Stimulated activated CD4-positive, alpha-beta T cell treated with anti-CD3 and anti-CD28 coated beads, TNF-alpha, amount 100 ng/mL, for 48 hours (primary cell): Measurements from ENCODE around the gene GPR27.

Experiments used
- DNase-seq, 3 donors: peaks; one replicate each; pipeline ENCODE4 v3.0.0-alpha.2; 2020; ENCODE audit warnings: low read depth in 3 of 3

Gene GPR27

DNA sequence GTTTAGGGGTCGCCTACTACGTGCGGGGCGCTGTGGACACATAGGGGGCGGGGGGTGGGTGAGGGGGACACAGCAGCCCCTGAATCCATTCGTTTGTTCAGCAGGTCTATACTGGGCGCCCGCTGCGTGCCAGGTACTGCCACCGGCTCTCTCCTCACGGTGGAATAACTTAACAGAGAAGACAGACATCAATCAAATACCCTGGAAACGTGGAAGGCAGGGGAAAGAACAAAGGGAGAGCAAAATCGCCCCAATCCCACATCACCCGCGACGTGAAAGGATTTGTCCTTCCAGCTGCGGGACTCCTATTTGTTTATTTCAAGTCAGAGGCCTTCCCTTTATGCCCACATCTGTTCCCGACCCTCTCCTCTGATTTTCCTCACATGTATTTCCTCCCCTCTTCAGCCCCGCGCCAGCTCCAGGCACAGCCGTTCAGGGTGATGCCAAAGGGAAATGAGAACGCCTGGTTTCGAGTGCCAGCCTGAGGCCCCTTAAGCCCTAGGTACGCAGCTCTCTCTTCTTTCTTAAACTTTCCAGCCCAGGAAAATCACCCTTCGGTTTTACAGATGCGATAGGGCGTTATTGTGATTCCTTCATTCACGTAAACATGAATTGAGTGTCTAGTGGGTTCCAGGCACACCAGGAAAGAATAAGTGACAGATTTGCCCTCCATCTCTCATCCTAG is 32.0 kb downstream of the GPR27 start:
- no peak for DNase-seq

DNA sequence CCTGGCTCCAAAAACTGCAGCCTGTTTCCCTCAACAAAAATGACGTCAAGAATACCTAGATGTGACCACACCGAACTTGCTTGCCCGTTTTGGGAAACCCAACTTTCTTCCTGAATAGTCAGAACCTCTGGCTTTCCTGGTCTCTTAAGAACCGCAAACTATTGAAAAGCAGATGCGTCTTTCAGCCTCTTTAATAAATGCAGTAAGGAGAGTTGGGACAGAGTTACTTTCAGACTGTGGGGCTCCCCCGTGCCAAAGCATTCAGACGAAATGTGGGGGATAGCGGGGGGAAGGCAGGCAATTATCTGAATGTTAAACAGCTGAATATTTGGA is 32.5 kb downstream of the GPR27 start:
- no peak for DNase-seq

DNA sequence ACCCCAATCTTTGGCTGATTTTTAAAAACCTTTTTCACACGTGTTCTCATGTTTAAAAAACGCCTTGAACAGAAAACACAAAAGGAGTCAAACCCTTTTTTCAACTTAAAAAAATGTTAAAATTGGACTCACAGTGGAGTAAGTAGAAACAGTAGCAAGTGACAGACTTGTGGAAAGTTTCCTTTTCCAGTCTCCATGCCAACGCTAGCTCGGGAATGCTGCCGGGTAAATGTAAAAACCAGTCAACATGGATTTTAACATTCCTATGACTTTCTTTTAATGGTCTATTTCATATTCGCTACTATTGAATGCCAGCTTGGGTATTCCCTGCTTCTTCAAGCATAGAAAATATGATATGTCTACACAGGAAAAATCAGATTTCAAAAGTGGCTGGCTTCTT is 32.9 kb downstream of the GPR27 start:
- DNase-seq, result no peak

DNA sequence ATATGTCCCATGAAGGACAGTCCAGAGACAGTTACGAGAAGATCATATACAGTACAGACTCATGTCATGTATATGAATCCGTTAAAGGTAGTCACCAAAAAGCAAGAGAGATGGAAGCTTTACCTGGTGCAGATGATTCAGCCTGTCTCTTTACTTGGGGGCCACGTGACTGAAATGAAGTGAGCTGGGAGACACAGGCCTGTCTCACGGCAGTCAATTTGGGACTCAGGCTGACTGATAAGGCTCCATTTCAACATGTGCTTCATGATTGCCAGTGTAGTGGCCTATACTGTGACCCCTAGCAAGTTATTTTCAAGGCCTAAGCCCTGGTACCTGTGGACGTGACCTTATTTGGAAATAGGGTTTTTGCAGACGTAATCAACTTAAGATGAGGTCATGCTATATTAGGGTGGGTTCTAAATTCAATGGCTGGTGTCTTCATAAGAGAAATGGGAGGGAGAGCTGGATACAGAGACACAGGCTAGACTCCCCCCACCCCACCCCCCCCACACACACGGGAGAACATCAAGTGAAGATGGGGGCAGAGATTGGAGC is 34.3 kb downstream of the GPR27 start:
- DNase-seq, result no peak

DNA sequence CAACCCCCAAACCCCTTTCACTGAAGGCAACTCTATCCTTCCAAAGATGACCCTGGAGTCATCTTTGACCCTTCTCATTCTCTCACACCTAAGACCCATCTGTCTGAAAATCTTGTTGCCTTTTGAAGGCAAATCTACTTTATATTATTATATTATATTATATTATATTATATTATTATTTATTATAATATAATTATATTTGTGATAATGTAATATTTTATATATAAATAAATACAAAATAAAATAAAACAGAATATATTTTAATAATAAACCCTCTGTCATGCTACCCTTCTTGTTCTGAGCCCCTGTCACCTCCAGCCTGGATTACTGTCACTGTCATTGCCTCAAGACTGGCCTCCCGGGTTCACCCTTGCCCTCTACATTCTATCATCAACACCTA is 36.3 kb downstream of the GPR27 start:
- DNase-seq, result no peak

DNA sequence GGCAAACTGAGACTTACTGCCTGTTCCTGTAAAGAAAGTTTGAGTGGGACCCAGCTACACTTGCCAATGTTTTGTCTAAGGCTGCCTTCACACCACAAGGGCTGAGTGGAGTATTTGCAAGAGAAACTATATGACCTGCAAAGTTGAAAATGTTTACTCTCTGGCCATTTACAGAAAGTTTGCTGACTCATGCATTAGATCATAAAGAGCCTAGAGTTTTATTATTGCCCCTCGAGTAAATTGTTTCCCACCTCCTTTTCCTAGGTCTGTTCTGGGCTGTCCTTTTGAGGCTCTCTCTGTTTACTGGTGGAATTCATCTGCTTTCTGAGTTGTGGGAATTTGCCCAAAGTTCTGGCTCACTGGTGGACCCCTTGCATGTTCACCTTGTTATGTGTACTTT is 38.0 kb downstream of the GPR27 start:
- DNase-seq, result no peak

DNA sequence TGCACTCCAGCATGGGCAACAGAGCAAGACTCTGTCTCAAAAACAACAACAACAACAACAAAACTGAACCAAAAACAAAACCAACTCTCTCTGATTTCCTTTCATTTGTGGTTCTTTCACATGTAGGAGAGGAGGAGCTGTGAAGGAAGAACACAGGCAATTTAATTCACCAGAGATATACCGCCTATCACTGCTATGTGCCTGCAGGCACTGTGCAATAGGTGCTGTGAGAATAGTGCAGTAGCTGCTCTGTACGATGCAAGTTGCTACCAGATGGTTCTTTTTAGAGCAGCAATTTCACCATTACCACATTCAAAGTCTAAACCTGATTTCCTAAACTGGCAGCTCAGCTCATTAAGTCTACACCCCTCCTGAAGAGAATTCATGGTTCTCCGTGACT is 42.6 kb downstream of the GPR27 start:
- no peak for DNase-seq

DNA sequence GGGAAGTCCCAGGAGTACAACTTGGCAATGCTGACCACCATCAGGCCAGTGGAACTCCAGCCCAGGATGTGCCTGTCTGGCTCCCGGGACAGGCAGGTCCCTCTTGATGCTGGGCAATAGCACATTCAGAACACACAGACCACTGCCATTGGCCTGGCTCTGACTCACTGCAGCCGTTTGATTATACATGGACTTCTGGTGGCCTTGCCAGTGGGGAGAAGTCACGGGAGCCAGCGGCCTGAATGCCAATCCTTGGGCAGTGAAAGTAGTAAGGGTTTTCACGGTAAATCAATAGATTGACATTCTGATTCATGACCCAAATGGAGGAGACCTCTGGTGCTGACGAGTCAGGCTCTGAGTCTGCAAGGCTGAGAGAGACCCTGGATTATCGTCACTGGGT is 43.8 kb downstream of the GPR27 start:
- DNase-seq, result no peak

DNA sequence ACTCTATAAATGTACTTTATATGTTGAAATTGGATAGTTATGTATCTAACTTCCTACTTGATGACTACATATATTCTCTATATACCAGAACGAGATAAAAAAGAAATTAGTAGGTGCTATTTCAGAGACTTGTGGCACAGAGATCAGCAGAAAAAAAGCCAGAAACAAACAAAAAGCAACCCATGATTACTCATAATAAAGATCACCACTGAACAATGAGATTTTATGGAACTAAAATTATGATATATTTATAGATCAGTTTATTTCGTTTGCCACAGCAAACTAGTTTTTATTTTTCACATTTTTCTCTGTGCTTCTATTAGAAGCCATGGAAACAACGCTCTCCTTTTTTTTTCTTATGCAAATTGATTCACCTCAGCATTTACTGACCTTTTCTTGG is 46.4 kb downstream of the GPR27 start:
- no peak for DNase-seq

DNA sequence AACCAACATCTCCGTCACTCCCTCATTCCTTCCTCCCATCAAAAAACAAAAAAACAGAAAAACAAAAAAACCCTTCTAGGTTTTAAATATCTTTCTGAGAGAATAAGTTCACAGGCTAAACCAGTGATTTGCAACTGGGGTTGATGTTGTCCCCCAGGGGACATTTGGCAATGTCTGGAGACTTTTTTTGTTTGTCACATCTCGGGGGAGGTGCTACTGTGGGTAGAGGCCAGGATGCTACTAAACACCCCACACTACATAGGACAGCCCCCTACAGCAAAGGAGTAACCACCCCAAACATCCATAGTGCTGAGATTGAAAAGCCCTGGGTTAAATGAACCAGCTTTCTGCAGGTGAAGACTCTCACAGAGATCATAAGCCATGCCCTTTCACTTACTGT is 48.3 kb downstream of the GPR27 start:
- no peak for DNase-seq

DNA sequence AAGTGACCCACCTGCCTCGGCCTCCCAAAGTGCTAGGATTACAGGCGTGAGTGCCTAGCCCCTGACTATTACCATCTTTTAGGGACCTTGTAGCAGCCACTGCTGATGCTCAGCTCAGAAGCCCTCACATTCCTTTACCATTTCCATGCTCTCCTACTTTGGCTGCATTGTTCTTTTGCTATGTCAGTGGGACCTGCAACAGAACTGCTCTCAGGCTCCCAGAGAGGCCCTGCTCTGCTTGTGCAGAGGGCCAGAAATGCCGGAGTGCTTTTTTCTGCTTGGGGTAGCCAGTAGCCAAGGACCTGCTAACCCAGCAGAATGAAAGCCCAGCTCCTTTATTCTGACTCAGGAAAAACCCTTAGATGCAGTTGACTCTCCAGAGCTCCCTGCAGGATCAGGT is 49.6 kb downstream of the GPR27 start:
- no peak for DNase-seq

DNA sequence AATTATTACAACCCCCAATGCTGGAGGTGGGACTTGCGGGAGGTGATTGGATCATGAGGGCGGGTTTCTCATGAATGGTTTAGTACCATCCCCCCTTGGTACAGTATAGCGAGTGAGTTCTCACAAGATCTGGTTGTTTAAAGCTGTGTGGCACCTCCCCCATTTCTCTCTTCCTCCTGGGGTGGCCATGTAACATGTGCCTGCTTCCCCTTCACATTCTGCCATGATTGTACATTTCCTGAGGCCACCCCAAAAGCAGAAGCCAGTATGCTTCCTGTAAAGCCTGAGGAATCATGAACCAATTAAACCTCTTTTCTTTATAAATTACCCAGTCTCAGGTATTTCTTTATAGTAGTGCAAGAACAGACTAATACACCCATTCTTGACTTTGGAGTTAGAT is 51.5 kb downstream of the GPR27 start:
- no peak for DNase-seq

DNA sequence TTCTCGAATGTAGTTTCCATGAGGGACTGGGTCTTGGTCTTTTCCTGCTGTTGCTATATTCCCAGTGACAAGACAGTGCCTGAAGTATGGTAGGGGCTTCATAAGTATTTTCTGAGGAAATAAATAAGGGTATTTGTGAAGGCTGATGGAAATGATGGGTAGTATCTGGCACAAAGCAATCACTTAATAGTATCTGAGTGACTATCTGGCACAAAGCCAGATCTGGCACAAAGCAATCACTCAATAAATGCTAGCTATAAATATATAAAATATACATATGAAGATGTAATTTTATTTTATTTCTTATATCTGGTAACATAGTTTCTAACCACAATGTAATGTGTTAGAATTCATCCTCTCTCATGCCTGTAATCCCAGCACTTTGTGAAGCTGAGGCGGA is 52.0 kb downstream of the GPR27 start:
- no peak for DNase-seq
